ENCODE results near the gene NKAIN1. TPM values are rescaled to one million over a fixed set of nuclear protein-coding genes. Genes with fewer than 3 reads are reported as not detected.

Gene NKAIN1
- total and polyA plus RNA-seq, 2 donors (not counting 3 experiments of a cell fraction or from before 2014, with no cell fraction given) = 0.29 to 0.40 TPM

DNA sequence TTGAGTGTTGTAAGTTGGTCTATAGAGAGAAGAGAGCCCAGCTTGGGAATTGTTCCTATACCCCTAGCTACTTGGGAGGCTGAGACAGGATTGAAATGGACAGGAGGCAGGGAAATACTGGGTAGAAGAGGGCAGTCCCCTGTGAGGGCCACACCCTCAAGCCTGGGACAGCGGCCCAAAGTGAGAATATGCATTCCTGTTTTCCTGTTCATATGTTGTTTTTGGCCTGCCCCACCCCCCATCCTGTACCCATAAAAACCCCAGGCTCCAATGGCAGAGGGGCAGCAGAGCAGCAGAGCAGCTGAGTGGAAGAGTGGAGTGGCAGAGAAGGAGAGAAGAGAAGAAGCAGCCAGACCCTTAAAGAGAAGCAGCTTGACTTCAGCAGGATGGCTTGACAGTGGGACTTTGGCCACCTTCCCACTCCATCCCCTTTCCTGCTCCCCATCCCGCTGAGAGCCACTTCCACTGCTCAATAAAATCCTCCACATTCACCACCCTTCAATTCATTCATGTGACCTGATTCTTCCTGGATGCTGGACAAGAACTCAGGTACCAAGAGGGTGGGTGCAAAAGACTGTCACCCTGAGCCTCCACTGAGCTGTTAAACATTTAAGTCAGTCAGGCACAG is 103.6 kb downstream of the NKAIN1 start:
- no peaks in the 10 kb centered on the region for H3K9me3 ChIP-seq (replicated peaks; ENCODE audit: control insufficient read depth, insufficient read depth, low read length)
- H3K27me3 ChIP-seq (ENCODE audit: control insufficient read depth in 2 of 2, insufficient read depth in 2 of 2, low read length in 2 of 2) = no peaks in the 10 kb centered on the region
- TF ChIP-seq EZH2 (IDR thresholded peaks at IDR 0.05; ENCODE audit: borderline replicate concordance, low read depth, low read length, severe bottlenecking) (no peak), GATA2 (IDR thresholded peaks at IDR 0.05; ENCODE audit: insufficient read depth, insufficient read length, low read depth, low read length) (no peak), FOS (IDR thresholded peaks at IDR 0.05; ENCODE audit: borderline replicate concordance, insufficient read depth, low read length) (no peak), POLR2A (IDR thresholded peaks at IDR 0.05; ENCODE audit: low read depth, low read length) (no peak), MYC (IDR thresholded peaks at IDR 0.05; ENCODE audit: low read depth, low read length) (no peak), POLR2AphosphoS5 (IDR thresholded peaks at IDR 0.05; ENCODE audit: insufficient read depth, low read depth, low read length) (no peak), JUN (IDR thresholded peaks at IDR 0.05; ENCODE audit: borderline replicate concordance, insufficient read depth, insufficient read length, low read depth) (no peak)
- TF ChIP-seq, protein P1, sequence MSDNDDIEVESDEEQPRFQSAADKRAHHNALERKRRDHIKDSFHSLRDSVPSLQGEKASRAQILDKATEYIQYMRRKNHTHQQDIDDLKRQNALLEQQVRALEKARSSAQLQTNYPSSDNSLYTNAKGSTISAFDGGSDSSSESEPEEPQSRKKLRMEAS (IDR thresholded peaks at IDR 0.05; ENCODE audit: insufficient read depth, insufficient read length) = no peak
- TF ChIP-seq, protein P2, sequence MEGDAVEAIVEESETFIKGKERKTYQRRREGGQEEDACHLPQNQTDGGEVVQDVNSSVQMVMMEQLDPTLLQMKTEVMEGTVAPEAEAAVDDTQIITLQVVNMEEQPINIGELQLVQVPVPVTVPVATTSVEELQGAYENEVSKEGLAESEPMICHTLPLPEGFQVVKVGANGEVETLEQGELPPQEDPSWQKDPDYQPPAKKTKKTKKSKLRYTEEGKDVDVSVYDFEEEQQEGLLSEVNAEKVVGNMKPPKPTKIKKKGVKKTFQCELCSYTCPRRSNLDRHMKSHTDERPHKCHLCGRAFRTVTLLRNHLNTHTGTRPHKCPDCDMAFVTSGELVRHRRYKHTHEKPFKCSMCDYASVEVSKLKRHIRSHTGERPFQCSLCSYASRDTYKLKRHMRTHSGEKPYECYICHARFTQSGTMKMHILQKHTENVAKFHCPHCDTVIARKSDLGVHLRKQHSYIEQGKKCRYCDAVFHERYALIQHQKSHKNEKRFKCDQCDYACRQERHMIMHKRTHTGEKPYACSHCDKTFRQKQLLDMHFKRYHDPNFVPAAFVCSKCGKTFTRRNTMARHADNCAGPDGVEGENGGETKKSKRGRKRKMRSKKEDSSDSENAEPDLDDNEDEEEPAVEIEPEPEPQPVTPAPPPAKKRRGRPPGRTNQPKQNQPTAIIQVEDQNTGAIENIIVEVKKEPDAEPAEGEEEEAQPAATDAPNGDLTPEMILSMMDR (IDR thresholded peaks at IDR 0.05; ENCODE audit: extremely low read depth in 1 of 2, insufficient read depth in 1 of 2, low read depth in 1 of 2, low read length in 2 of 2) = no peak
- no peak overlapping the region for H3K4me2 ChIP-seq (ENCODE audit: insufficient read depth, low read length)
- no peaks in the 10 kb centered on the region for H3K4me1 ChIP-seq (ENCODE audit: control insufficient read depth, extremely low read depth, insufficient read depth, low read length)
- DNase-seq (ENCODE audit: low read depth, low spot score) (no peak), FAIRE-seq (no peak)
- POLR2A ChIA-PET = no interaction called here
- no peaks in the 10 kb centered on the region for H3K79me2 ChIP-seq (ENCODE audit: control insufficient read depth, insufficient read depth, low read length)
- dilution Hi-C loops (cut with MboI; ENCODE audit: extremely low pct_ligation_motif_present, low sequenced_read_pairs) (no loop called here), intact Hi-C loops (cut with micrococcal nuclease) (no loop called here)
- CTCF ChIA-PET = no interaction called here
- H3K36me3 ChIP-seq (ENCODE audit: control insufficient read depth in 2 of 2, extremely low read depth in 1 of 2, insufficient read depth in 2 of 2, low read length in 2 of 2) = no peaks in the 10 kb centered on the region
- H2AFZ ChIP-seq (ENCODE audit: low read depth, low read length) = no peak overlapping the region
- no TSS peak for BruUV-seq (replicated peaks)
- no peak overlapping the region for H3K9ac ChIP-seq (replicated peaks; ENCODE audit: extremely low read depth, insufficient read depth, low read length)
- no peaks in the 10 kb centered on the region for H4K20me1 ChIP-seq (replicated peaks; ENCODE audit: control insufficient read depth, extremely low read depth, insufficient read depth, low read length)
- no peak overlapping the region for H3K27ac ChIP-seq (ENCODE audit: insufficient read depth, low read depth, low read length)
- no peak overlapping the region for H3K4me3 ChIP-seq (replicated peaks in 1 of 3; ENCODE audit: insufficient read depth in 1 of 3, low read depth in 1 of 3, low read length in 3 of 3)
- no peaks in the 10 kb centered on the region for H3K9me1 ChIP-seq (replicated peaks; ENCODE audit: control insufficient read depth, extremely low read depth, insufficient read depth, low read length)
